Measurements from ENCODE around the gene HIPK1.

- TF ChIP-seq CTCF (conservative IDR thresholded peaks at IDR 0.05; ENCODE audit: low read length) (no peak), EZH2phosphoT487 (IDR thresholded peaks at IDR 0.05; ENCODE audit: borderline replicate concordance, low read depth, low read length) (no peak)
Observed at GRCh38 chr1:113901191-113901590, 27.9 kb upstream of the HIPK1 start.

All from OCI-LY7 (cell line).